HepG2 (cell line): ENCODE measurements around the gene GGPS1. TPM values are rescaled to one million over a fixed set of nuclear protein-coding genes. Genes with fewer than 3 reads are reported as not detected.

Source experiments
- ARHGAP35 ChIP-seq: sonication (generic); formaldehyde crosslinking; IDR thresholded peaks from 2 replicates; pipeline ENCODE4 v1.9.0; 2022; ENCODE audit warnings: mild to moderate bottlenecking, inconsistent platforms, moderate library complexity, missing genetic modification reagents, borderline replicate concordance
- ETV5 ChIP-seq: IDR thresholded peaks from 2 replicates; pipeline ENCODE4 v1.6.1; 2018; ENCODE audit warnings: missing biosample characterization, missing genetic modification reagents, inconsistent platforms, borderline replicate concordance
- HES4 ChIP-seq: sonication (generic); formaldehyde crosslinking; IDR thresholded peaks from 2 replicates; pipeline ENCODE4 v1.9.0; 2021; ENCODE audit warnings: mild to moderate bottlenecking, missing genetic modification reagents, borderline replicate concordance
- KDM3A ChIP-seq: IDR thresholded peaks from 2 replicates; pipeline ENCODE4 v1.6.1; 2018; ENCODE audit warnings: low read depth, missing compliant biosample characterization
- NCOA1 ChIP-seq: sonication (generic); formaldehyde crosslinking; IDR thresholded peaks from 2 replicates; pipeline ENCODE4 v1.9.0; 2021; ENCODE audit warnings: missing genetic modification reagents
- NFKB2 ChIP-seq: sonication (generic); formaldehyde crosslinking; IDR thresholded peaks from 2 replicates; pipeline ENCODE4 v1.4.0; 2020; ENCODE audit warnings: missing genetic modification reagents, borderline replicate concordance
- NFYC ChIP-seq: IDR thresholded peaks from 2 replicates; pipeline ENCODE4 v1.6.1; 2016; ENCODE audit warnings: missing genetic modification reagents, missing compliant biosample characterization
- RBM22 ChIP-seq: fragments of 200-400 bp; formaldehyde crosslinking; optimal IDR thresholded peaks from 2 replicates; pipeline ENCODE3; 2017; ENCODE audit warnings: mild to moderate bottlenecking, low read length, moderate library complexity
- SALL1 ChIP-seq: sonication (generic); formaldehyde crosslinking; IDR thresholded peaks from 2 replicates; pipeline ENCODE4 v1.8.0; 2022; ENCODE audit warnings: mild to moderate bottlenecking, missing genetic modification reagents
- SAP130 ChIP-seq: IDR thresholded peaks from 2 replicates; pipeline ENCODE4 v1.6.1; 2016; ENCODE audit warnings: low read depth
- UBTF ChIP-seq: sonication (generic); formaldehyde crosslinking; IDR thresholded peaks from 2 replicates; pipeline ENCODE4 v1.4.0; 2020; ENCODE audit warnings: mild to moderate bottlenecking, missing genetic modification reagents
- ZNF142 ChIP-seq: sonication (generic); formaldehyde crosslinking; IDR thresholded peaks from 2 replicates; pipeline ENCODE4 v1.4.0; 2020; ENCODE audit warnings: missing genetic modification reagents
- ZNF737 ChIP-seq: sonication (generic); formaldehyde crosslinking; IDR thresholded peaks from 2 replicates; pipeline ENCODE4 v1.5.0; 2020; ENCODE audit warnings: missing genetic modification reagents, mild to moderate bottlenecking, borderline replicate concordance
- ZNF746 ChIP-seq: sonication (generic); formaldehyde crosslinking; IDR thresholded peaks from 2 replicates; pipeline ENCODE4 v1.8.0; 2022; ENCODE audit warnings: mild to moderate bottlenecking, missing genetic modification reagents
- ZNF761 ChIP-seq: sonication (generic); formaldehyde crosslinking; conservative IDR thresholded peaks from 2 replicates; pipeline ENCODE4 v1.4.0; 2020; ENCODE audit warnings: mild to moderate bottlenecking, missing genetic modification reagents
- ZNF790 ChIP-seq: sonication (generic); formaldehyde crosslinking; IDR thresholded peaks from 2 replicates; pipeline ENCODE4 v1.8.0; 2022; ENCODE audit warnings: missing genetic modification reagents, mild to moderate bottlenecking, borderline replicate concordance
- ZZZ3 ChIP-seq: sonication (generic); formaldehyde crosslinking; IDR thresholded peaks from 2 replicates; pipeline ENCODE4 v1.4.0; 2020; ENCODE audit warnings: missing genetic modification reagents, mild to moderate bottlenecking, borderline replicate concordance
- polyA plus RNA-seq, 8 experiments: library from polyadenylated mRNA; depleted of rRNA in 3 of 8; stranded (reverse) in 7 of 8; unstranded in 1 of 8; fragments of >200 nt; fragmentation: Illumina TruSeq in 4 of 8; extraction: Trizol in 4 of 8; gene quantifications; 2 replicates each; pipeline versions ENCODE4 v1.2.1 to v1.2.3, GENCODE V29; 2011 to 2016; ENCODE audit warnings: low read depth in 4 of 8, missing spikeins in 1 of 8, mixed read lengths in 1 of 8; ENCODE audit not compliant: insufficient read depth in 1 of 8
- total RNA-seq, 5 experiments: library from RNA; depleted of rRNA; stranded (reverse); fragments of >200 nt; fragmentation: Illumina TruSeq; extraction: Trizol; gene quantifications; 2 replicates each; pipeline ENCODE4 v1.2.3, GENCODE V29; 2016; ENCODE audit warnings: low read depth in 1 of 5
- TF ChIP-seq, protein P1 (sequence below): sonication (generic); formaldehyde crosslinking; IDR thresholded peaks from 2 replicates; pipeline ENCODE4 v1.5.1; 2020; ENCODE audit warnings: missing genetic modification reagents, mild to moderate bottlenecking, borderline replicate concordance

The GGPS1 gene
- total and polyA plus RNA-seq, 2 of the 13 experiments (the other 11 are each of a cell fraction or from before 2014, with no cell fraction given), result 28.8 to 42.6 TPM

DNA sequence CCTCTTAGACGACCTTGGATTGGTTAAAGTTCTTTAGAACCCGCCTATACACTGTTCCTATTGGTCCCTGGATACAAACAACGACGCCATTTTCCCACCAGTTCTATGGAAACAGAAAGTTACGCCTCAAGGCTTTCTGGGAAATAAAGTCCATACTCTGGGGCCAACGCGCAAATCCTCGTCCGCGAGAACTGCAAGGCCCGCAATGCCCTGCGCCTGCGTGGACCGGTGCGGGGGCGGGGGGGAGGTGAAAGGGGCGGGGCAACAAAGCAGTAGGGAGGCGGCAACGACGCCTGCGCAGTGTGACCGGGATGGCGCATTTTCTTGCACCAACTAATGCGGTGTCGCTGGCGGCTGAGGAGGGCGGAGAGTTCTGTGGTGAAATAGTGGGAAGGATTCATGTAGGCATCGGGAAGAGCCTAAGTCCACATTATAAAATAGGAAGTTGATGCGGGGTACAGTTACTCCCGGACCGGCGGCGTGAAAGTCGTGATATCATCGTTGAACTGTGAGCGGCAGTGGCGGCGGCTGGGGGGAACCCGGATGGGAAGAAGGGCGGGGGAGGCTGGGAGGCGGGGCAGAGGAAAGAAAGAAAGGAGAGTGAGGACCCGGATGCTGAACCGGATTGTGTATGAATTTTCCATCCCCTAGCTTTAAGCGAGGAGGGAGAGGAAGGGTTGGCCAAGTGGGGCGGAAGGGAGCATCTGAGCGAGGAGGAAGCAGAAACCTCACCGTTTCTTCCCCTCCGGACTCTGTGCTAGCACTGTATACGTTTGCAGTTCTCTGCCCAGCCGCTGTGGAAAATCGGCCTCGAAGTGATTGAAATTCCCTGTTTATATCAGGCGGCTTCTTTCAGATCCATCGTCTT lies at the start of gene GGPS1 (continued):
- TF ChIP-seq ZNF142 (CRISPR knock-in tag) (0 out of 2 replicates have a peak, but pooled peaks have one; percentile 25), ZNF790 (CRISPR knock-in tag) (no peak), UBTF (CRISPR knock-in tag) (peak; percentile 75), NCOA1 (0 out of 2 replicates have a peak, but pooled peaks have one; percentile 25), HES4 (CRISPR knock-in tag) (peak; percentile 56; the same call in 1 of the 2 replicates), ETV5 (peak; percentile 60; the same call in 1 of the 2 replicates), SALL1 (peak; percentile 57), KDM3A (CRISPR knock-in tag) (0 out of 2 replicates have a peak, but pooled peaks have one; percentile 51), SAP130 (CRISPR knock-in tag) (peak; percentile 88), RBM22 (peak; percentile 15), NFYC (CRISPR knock-in tag) (peak; percentile 85), ZNF746 (CRISPR knock-in tag) (0 out of 2 replicates have a peak, but pooled peaks have one; percentile 36), NFKB2 (CRISPR knock-in tag) (0 out of 2 replicates have a peak, but pooled peaks have one; percentile 72), ARHGAP35 (peak; percentile 65; the same call in 1 of the 2 replicates), ZNF737 (CRISPR knock-in tag) (no peak), ZZZ3 (CRISPR knock-in tag) (0 out of 2 replicates have a peak, but pooled peaks have one; percentile 3), ZNF761 (CRISPR knock-in tag) (no peak; the same call in 1 of the 2 replicates)
- TF ChIP-seq, protein P1, sequence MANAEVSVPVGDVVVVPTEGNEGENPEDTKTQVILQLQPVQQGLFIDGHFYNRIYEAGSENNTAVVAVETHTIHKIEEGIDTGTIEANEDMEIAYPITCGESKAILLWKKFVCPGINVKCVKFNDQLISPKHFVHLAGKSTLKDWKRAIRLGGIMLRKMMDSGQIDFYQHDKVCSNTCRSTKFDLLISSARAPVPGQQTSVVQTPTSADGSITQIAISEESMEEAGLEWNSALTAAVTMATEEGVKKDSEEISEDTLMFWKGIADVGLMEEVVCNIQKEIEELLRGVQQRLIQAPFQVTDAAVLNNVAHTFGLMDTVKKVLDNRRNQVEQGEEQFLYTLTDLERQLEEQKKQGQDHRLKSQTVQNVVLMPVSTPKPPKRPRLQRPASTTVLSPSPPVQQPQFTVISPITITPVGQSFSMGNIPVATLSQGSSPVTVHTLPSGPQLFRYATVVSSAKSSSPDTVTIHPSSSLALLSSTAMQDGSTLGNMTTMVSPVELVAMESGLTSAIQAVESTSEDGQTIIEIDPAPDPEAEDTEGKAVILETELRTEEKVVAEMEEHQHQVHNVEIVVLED, result peak; percentile 72
